Testis (tissue), 3 donors: ENCODE results near the gene TCEAL1. TPM values are rescaled to one million over a fixed set of nuclear protein-coding genes. Genes with fewer than 3 reads are reported as not detected.
"Not testable (repeated sequence)": the region's sequence is repeated elsewhere in the genome, so short reads cannot be mapped to it uniquely, and the experiment has no call there.

Experiments
- DNase-seq: peaks from one replicate; pipeline ENCODE4 v3.0.0-alpha.2; 2019
- H3K27ac ChIP-seq, 2 donors: fragments of 200-600 bp; sonication (generic); one replicate each; pipeline ENCODE4 v1.5.1; 2019
- H3K27me3 ChIP-seq: fragments of 200-600 bp; sonication (generic); one replicate; pipeline ENCODE4 v1.5.1; 2019
- H3K36me3 ChIP-seq: fragments of 200-600 bp; sonication (generic); one replicate; pipeline ENCODE4 v1.5.1; 2017; ENCODE audit warnings: low read depth; ENCODE audit errors: missing control alignments
- H3K4me1 ChIP-seq: fragments of 200-600 bp; sonication (generic); one replicate; pipeline ENCODE4 v1.5.1; 2019
- H3K4me3 ChIP-seq, 2 donors: fragments of 200-600 bp; sonication (generic); one replicate each; pipeline ENCODE4 v1.5.1; 2017 to 2019
- H3K9me3 ChIP-seq: fragments of 200-600 bp; sonication (generic); one replicate; pipeline ENCODE4 v1.5.1; 2017
- POLR2A ChIP-seq: fragments of 450-650 bp; IDR thresholded peaks from one replicate; pipeline ENCODE4 v1.6.1; 2017; ENCODE audit warnings: antibody characterized with exemption, mild to moderate bottlenecking, moderate library complexity
- WGBS, 2 donors: methylation state at CpG; one replicate each; pipeline ENCODE4 v1.1.5; 2018; 5-methylcytosine and 5-hydroxymethylcytosine counted together
- intact Hi-C: fragments of 100-400 bp; cut with DNase I; formaldehyde crosslinking; loops from one replicate; pipeline ENCODE4 v1.15.1; 2023; ENCODE audit warnings: low total_unique reads
- polyA plus RNA-seq: library from polyadenylated mRNA; stranded (reverse); fragments of 350-450 nt; fragmentation: Illumina TruSeq; extraction: RNeasy Lipid Tissue Mini Kit (QIAGEN cat#74804); gene quantifications from one replicate; pipeline ENCODE4 v1.2.3, GENCODE V29; 2014; ENCODE audit warnings: low read depth, low replicate concordance; ENCODE audit not compliant: insufficient read depth
- total RNA-seq, 2 donors: library from RNA; depleted of rRNA; stranded (reverse); fragments of >200 nt; gene quantifications; one replicate each; pipeline ENCODE4 v1.2.3, GENCODE V29; 2016
- TF ChIP-seq, protein P1 (sequence below), 3 experiments: fragments of 450-650 bp in 2 of 3; fragments of 200-600 bp in 1 of 3; sonication (generic) in 1 of 3; IDR thresholded peaks; one replicate each; pipeline ENCODE4 v1.5.1; 2016 to 2019; ENCODE audit warnings: antibody characterized with exemption in 3 of 3, mild to moderate bottlenecking in 2 of 3, moderate library complexity in 1 of 3

Gene TCEAL1
- total and polyA plus RNA-seq, 3 donors from 2014 or later, result 30.9 to 83.9 (median 63.6) TPM

DNA sequence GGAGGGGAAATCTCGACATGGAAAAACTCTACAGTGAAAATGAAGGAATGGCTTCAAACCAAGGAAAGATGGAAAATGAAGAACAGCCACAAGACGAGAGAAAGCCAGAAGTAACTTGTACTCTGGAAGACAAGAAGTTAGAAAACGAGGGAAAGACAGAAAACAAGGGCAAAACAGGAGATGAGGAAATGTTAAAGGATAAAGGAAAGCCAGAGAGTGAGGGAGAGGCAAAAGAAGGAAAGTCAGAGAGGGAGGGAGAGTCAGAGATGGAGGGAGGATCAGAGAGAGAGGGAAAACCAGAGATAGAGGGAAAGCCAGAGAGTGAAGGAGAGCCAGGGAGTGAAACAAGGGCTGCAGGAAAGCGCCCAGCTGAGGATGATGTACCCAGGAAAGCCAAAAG, 42.1 kb upstream of the TCEAL1 start:
- intact Hi-C loops, result no loop called here
- no peaks in the 10 kb centered on the region for H3K36me3 ChIP-seq
- TF ChIP-seq POLR2A, result no peak
- no peaks in the 10 kb centered on the region for H3K27me3 ChIP-seq
- 18 to 35% methylated on average over 4 of the region's 4 CpGs for WGBS, 2 donors
- H3K9me3 ChIP-seq, result no peaks in the 10 kb centered on the region
- peak overlapping the region; percentile 68 to 86 for H3K4me3 ChIP-seq
- peak overlapping the region; percentile 95 for H3K27ac ChIP-seq
- no peaks in the 10 kb centered on the region for H3K4me1 ChIP-seq
- no peak for DNase-seq

DNA sequence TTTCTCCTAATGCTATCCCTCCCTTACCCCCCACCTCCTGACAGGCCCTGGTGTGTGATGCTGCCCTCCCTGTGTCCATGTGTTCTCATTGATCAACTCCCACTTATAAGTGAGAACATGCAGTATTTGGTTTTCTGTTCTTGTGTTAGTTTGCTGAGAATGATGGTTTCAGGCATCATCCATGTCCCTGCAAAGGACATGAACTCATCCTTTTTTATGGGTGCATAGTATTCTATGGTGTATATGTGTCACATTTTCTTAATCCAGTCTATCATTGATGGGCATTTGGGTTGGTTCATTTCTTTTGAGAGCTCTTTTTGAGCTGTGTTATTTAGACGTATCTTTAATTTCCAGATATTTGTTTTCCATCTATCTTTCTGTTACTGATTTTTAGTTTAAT, 36.5 kb upstream of the TCEAL1 start:
- H3K27me3 ChIP-seq, result not testable (repeated sequence)

DNA sequence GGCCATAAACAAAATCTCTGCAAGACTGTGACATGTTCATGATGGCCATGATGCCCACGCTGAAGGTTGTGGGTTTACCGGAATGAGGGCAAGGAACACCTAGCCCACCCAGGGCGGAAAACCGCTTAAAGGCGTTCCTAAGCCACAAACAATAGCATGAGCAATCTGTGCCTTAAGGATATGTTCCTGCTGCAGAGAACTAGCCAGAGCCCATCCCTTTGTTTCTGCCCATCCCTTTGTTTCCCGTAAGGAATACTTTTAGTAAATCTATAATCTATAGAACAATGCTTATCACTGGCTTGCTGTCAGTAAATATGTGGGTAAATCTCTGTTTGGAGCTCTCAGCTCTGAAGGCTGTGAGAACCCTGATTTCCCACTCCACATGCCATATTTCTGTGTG, 33.6 kb upstream of the TCEAL1 start:
- H3K27me3 ChIP-seq, intact Hi-C loops, H3K4me1 ChIP-seq, H3K4me3 ChIP-seq, H3K27ac ChIP-seq, H3K36me3 ChIP-seq, DNase-seq, H3K9me3 ChIP-seq: not testable (repeated sequence)
- 96 to 100% methylated on average over 4 to 6 of the region's 6 CpGs for WGBS, 2 donors

More for the DNA sequence above, 36.5 kb upstream of the TCEAL1 start:
- H3K4me1 ChIP-seq, H3K36me3 ChIP-seq, H3K9me3 ChIP-seq, DNase-seq, H3K27ac ChIP-seq, H3K4me3 ChIP-seq, intact Hi-C loops: not testable (repeated sequence)
- WGBS, 2 donors, result 75 to 100% methylated on average over 1 of the region's 1 CpG

DNA sequence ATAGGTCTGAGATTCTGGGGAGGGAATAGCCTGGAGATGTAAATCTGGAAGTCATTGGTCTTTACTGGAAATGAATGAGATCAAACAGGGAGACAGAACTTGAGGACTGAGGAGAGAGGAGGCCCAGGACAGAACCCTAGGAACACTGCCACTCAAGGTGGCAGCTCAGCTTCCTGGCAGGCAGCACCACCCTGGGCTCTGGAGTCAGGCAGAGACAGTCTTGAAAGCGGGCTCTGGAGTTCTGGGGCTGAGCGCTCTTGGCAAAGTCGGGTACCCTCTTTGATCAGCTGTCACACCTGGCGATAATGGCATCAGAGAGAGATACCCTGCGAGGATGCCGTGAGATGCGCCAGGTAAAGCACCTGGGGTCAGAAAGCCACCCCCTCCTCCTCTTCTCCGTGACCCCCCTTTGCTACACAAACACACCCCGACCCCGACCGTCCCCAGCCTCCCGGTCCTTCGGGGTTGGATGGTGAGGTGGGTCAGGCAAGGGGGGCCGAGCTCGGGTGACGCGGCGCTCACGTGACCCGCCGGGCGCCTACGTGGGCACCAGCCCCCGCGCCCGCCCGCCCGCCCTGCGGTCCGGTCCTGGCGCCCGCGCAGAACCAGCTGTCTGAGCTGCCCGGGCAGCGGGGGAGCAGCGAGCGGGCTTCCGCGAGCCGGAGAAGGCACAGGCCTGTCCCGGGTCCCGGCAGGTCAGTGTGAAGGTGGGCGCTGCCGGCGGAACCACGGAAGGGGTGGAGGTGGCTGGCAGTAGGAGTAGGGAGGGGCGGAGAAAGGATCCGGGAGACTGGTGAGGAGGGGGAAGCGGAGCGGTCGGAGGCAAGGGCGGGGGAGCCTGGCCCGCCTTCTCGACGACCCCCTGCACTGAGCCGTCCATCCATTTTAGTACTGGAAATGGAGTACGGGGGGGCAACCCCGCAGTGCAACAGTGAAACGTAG, 21.1 kb upstream of the TCEAL1 start, which contains the start of gene TCEAL3:
TCEAL3 (plus strand) TSS at position 600 of the 942 bp plus-strand sequence. CDS start 1,102 bp downstream, outside the sequence.
- intact Hi-C loops, result no loop called here
- DNase-seq, result peak; percentile 73
- no peaks in the 10 kb centered on the region for H3K27me3 ChIP-seq
- TF ChIP-seq POLR2A, result no peak
- TF ChIP-seq, protein P1, sequence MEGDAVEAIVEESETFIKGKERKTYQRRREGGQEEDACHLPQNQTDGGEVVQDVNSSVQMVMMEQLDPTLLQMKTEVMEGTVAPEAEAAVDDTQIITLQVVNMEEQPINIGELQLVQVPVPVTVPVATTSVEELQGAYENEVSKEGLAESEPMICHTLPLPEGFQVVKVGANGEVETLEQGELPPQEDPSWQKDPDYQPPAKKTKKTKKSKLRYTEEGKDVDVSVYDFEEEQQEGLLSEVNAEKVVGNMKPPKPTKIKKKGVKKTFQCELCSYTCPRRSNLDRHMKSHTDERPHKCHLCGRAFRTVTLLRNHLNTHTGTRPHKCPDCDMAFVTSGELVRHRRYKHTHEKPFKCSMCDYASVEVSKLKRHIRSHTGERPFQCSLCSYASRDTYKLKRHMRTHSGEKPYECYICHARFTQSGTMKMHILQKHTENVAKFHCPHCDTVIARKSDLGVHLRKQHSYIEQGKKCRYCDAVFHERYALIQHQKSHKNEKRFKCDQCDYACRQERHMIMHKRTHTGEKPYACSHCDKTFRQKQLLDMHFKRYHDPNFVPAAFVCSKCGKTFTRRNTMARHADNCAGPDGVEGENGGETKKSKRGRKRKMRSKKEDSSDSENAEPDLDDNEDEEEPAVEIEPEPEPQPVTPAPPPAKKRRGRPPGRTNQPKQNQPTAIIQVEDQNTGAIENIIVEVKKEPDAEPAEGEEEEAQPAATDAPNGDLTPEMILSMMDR (IDR thresholded peaks at IDR 0.05), result no peak
- peak within 1 kb of the TSS; percentile 61 to 81 for H3K4me3 ChIP-seq
- WGBS, 2 donors, result 0% methylated on average over 10 to 11 of the region's 59 CpGs
- no peaks in the 10 kb centered on the region for H3K36me3 ChIP-seq
- H3K4me1 ChIP-seq, result no peaks in the 10 kb centered on the region
- peak within 1 kb of the TSS; percentile 93 to 95 for H3K27ac ChIP-seq
- H3K9me3 ChIP-seq, result no peaks in the 10 kb centered on the region

DNA sequence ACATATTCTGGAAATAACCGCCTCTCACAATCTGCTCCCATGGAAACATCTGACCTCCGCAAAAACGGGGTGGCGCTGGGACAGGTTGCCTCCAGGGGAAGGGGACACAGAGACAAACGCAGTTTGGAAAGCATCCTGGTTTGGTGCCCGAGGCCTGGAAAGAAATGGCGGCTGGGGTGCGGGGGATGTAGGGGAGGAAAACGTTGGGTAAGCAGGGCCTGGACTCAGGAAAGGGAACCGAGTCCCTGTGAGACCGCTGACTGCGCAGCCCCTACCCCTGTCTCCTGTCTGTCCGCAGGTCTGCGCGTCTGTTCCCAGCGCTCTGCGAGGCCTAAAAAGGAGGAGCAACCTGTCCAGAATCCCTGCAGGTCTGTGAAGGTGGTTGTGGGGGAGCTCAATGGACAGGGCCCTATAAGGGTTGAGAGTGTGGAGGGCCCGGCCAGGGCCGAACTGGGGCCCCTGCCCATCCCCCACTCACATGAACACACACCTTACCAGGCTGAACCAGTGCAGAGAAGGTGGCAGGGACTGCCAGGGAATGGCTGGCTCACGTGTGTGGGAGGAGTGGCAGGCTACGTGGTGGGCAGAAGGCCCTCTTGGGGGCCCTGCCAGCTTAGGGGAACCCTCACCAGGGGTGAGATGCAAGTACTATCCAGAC, 20.3 kb upstream of the TCEAL1 start:
- Histone ChIP-seq H3K27ac (peak overlapping the region; percentile 93 to 95), H3K36me3 (no peaks in the 10 kb centered on the region), H3K27me3 (no peaks in the 10 kb centered on the region), H3K9me3 (no peaks in the 10 kb centered on the region), H3K4me1 (no peaks in the 10 kb centered on the region), H3K4me3 (peak overlapping the region; percentile 61 to 81)
- 1% methylated on average over 21 of the region's 21 CpGs; no CpG with 5 or more reads in 1 of the 2 donors for WGBS, 2 donors
- intact Hi-C loops, result no loop called here
- TF ChIP-seq, protein P1 (IDR thresholded peaks at IDR 0.05), result no peak
- TF ChIP-seq POLR2A, result no peak
- peak; percentile 32 for DNase-seq

GRCh38 chrX:103610282-103610681, 18.5 kb upstream of the TCEAL1 start:
- no peak for DNase-seq
- no peaks in the 10 kb centered on the region for H3K27me3 ChIP-seq
- H3K4me1 ChIP-seq, result no peaks in the 10 kb centered on the region
- no peaks in the 10 kb centered on the region for H3K9me3 ChIP-seq
- 81 to 92% methylated on average over 1 of the region's 1 CpG for WGBS, 2 donors
- TF ChIP-seq, protein P1 (IDR thresholded peaks at IDR 0.05), result no peak
- TF ChIP-seq POLR2A, result no peak
- no peak overlapping the region for H3K4me3 ChIP-seq
- H3K36me3 ChIP-seq, result no peaks in the 10 kb centered on the region
- intact Hi-C loops, result no loop called here
- no peak overlapping the region for H3K27ac ChIP-seq
